ENCODE measurements around the gene B4GALNT3. TPM values are rescaled to one million over a fixed set of nuclear protein-coding genes. Genes with fewer than 3 reads are reported as not detected.

The B4GALNT3 gene
- total RNA-seq, 1 experiment from 2014 or later = 2.3 TPM

GRCh38 chr12:496736-497135 is 37.0 kb downstream of the B4GALNT3 start:
- ATAC-seq (no peak), DNase-seq (ENCODE audit: low read depth, low spot score) (no peak)
- intact Hi-C loops (cut with micrococcal nuclease; ENCODE audit: unreplicated experiment) (no loop called here), in situ Hi-C loops (cut with HindIII; ENCODE audit: low pct_unique_long_range_greater_than_20kb, low sequenced_read_pairs) (no loop called here)
- ChIA-PET POLR2A (no interaction called here), CTCF (no interaction called here)
- no peak overlapping the region for H3K4me3 ChIP-seq (ENCODE audit: low read depth in 2 of 2, low read length in 2 of 2)
- H3K27me3 ChIP-seq (ENCODE audit: control insufficient read depth, insufficient read depth, low read length) = no peaks in the 10 kb centered on the region; the same call in 1 of the 2 replicates
- BruUV-seq (replicated peaks) = no TSS peak
- no peaks in the 10 kb centered on the region for H3K9me3 ChIP-seq (ENCODE audit: control insufficient read depth, insufficient read depth, low read depth, low read length)
- H3K36me3 ChIP-seq (ENCODE audit: control insufficient read depth, insufficient read depth, low read length) = no peaks in the 10 kb centered on the region
- no peak overlapping the region for H3K27ac ChIP-seq (ENCODE audit: low read length)
- TF ChIP-seq POLR2AphosphoS5 (IDR thresholded peaks at IDR 0.05; ENCODE audit: low read depth, low read length) = no peak
- TF ChIP-seq TCF7L2 (IDR thresholded peaks at IDR 0.05; ENCODE audit: low read depth, low read length) = no peak
- TF ChIP-seq SIN3A (IDR thresholded peaks at IDR 0.05; ENCODE audit: borderline replicate concordance, insufficient read depth, low read depth, low read length) = no peak
- TF ChIP-seq CTCF (IDR thresholded peaks at IDR 0.05) = no peak
- no peak for TF ChIP-seq REST (IDR thresholded peaks at IDR 0.05; ENCODE audit: insufficient read depth in 1 of 2, low read depth in 2 of 2, low read length in 1 of 2)
- H3K4me1 ChIP-seq (ENCODE audit: control insufficient read depth, insufficient read depth, low read length) = no peaks in the 10 kb centered on the region; the same call in 1 of the 2 replicates

DNA sequence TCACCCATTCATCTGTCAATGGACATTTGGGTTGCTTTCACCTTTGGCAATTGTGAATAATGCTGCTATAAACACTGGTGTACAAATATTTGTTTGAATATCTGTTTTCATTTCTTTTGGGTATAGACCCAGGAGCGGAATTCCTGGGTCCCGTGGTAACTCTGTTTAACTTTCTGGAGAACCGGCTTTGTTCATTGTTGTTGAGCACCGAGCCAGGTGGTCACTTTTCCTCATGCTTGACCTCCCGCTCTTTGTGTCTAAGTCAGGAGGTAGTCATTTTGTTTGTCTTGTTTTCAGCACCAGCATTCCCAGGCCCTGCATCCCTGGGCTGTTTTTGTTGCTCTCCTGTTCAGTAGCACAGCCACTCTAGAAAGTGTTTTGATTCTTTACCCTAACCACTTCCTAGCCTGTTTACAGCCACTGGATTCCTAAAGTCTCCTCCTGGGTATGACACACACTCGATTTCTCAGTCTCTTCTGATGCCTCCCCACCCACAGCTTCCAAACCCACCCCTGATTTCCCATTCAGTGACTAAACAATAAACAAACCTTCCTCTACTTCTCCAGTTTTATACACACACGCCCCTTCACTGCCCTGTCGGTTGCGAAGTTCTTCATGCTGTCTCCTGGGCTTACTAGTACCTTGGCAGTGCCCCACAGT is 37.9 kb downstream of the B4GALNT3 start:
- no peak overlapping the region for H3K4me3 ChIP-seq (ENCODE audit: low read depth in 2 of 2, low read length in 2 of 2)
- H3K36me3 ChIP-seq (ENCODE audit: control insufficient read depth, insufficient read depth, low read length) = no peaks in the 10 kb centered on the region
- DNase-seq (ENCODE audit: low read depth, low spot score) (no peak), ATAC-seq (no peak)
- CTCF ChIA-PET = no interaction called here
- no peaks in the 10 kb centered on the region; the same call in 1 of the 2 replicates for H3K27me3 ChIP-seq (ENCODE audit: control insufficient read depth, insufficient read depth, low read length)
- no peaks in the 10 kb centered on the region for H3K9me3 ChIP-seq (ENCODE audit: control insufficient read depth, insufficient read depth, low read depth, low read length)
- no TSS peak for BruUV-seq (replicated peaks)
- no peaks in the 10 kb centered on the region; the same call in 1 of the 2 replicates for H3K4me1 ChIP-seq (ENCODE audit: control insufficient read depth, insufficient read depth, low read length)
- H3K27ac ChIP-seq (ENCODE audit: low read length) = no peak overlapping the region
- POLR2A ChIA-PET = no interaction called here
- in situ Hi-C loops (cut with HindIII; ENCODE audit: low pct_unique_long_range_greater_than_20kb, low sequenced_read_pairs) = no loop called here
- intact Hi-C loops (cut with micrococcal nuclease; ENCODE audit: unreplicated experiment) = no loop called here
- TF ChIP-seq POLR2AphosphoS5 (IDR thresholded peaks at IDR 0.05; ENCODE audit: low read depth, low read length) (no peak), REST (IDR thresholded peaks at IDR 0.05; ENCODE audit: insufficient read depth in 1 of 2, low read depth in 2 of 2, low read length in 1 of 2) (no peak), TCF7L2 (IDR thresholded peaks at IDR 0.05; ENCODE audit: low read depth, low read length) (no peak), SIN3A (IDR thresholded peaks at IDR 0.05; ENCODE audit: borderline replicate concordance, insufficient read depth, low read depth, low read length) (no peak), CTCF (IDR thresholded peaks at IDR 0.05) (no peak)
